Smooth muscle cell of the coronary artery (primary cell): ENCODE measurements around the gene C6orf132. TPM values are rescaled to one million over a fixed set of nuclear protein-coding genes. Genes with fewer than 3 reads are reported as not detected.

ENCODE experiments used
- total RNA-seq: library from RNA; depleted of rRNA; stranded (reverse); fragments of >200 nt; gene quantifications from 2 replicates; pipeline ENCODE4 v1.2.3, GENCODE V29; 2014; ENCODE audit warnings: low replicate concordance

Gene C6orf132, protein sequence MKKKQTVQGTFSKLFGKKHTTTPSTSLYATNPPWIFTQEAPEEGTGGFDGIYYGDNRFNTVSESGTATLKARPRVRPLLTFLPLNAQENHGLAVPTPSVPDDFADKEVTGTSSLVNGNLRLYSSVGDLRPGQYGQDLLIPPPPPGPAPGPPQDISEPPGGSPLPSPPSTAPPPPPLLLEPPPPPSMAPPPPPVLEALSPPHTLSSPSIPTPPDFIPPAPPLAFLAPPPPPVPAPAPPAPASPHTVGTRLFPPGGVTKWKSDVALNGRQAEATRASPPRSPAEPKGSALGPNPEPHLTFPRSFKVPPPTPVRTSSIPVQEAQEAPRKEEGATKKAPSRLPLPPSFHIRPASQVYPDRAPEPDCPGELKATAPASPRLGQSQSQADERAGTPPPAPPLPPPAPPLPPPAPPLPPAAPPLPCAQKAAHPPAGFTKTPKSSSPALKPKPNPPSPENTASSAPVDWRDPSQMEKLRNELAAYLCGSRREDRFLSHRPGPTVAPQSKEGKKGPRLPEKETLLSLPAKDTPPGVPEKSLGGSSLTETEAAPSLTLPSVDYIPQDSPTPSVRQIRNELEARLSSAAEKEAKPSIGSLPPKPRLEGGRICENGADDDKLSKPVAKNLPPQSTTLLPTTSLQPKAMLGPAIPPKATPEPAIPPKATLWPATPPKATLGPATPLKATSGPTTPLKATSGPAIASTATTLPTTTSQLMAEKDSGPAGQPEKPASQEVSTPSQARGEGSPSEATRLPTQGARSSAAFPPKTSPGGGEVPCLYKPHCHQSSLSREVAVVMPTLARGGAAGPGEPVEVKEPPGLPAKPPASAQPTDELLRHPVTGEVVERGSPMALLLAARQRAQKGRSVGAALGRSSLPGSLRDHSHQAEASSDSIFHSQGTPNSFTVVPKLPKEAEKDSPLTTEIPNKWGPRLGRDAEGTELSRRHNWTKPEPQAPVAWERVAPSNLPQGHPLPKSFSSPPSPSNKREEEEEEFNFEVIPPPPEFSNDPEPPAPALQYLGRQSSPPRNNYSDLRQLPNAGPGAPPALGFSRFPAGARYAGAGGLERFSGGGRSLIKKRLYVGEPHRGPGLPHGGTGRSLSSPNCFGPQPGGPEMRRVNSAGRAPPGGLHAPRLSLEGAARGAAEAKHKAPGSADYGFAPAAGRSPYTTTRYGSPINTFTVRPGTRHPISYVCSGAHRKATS
- total RNA-seq = 0.12 and 0.75 TPM in 2 replicates

DNA sequence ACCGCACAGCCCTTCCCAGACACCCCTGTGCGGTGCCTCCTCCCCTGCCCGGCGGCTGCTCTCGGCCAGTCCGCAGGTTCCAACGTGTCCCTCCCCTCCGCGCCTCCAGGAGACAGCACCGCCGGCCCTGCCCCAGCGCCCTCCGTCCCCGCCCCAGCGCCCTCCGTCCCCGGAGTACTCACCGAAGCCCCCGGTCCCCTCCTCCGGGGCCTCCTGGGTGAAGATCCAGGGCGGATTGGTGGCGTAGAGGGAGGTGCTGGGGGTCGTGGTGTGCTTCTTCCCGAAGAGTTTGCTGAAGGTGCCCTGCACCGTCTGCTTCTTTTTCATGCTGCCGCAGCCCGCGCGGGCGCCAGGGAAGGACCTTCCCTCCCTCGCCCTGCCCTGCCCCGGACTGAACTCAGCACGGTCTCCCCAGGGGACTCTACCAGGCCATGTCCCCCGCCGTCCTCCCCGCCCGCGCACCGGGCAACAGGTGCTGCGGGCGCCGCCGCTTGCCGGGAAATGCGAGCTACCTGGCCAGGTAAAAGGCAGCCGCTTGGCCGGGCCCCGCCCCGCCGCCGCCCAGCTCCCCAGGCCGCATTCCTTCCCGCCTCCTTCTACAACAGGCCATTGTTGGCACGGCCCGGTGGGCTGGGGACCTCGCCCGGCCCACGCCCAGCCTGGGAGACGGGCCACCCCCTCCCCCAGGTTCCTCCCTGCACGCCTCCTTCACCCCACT is at the start of gene C6orf132:
Gene C6orf132, minus strand, starts transcription at position 503 of the 718 bp plus-strand sequence. Its CDS starts 176 bp downstream, at position 327.

GRCh38 chr6:42173101-42173500 is 30.7 kb upstream of the C6orf132 start, which contains the start of gene GUCA1A:
Gene GUCA1A, plus strand, starts transcription at chr6:42173364. Its CDS starts 250 bp downstream, at chr6:42173614.

Other genes starting within 250 kb of the C6orf132 start
- gene USP49, start 247.2 kb downstream of the C6orf132 start, total RNA-seq = 1.8 and 3.0 TPM in 2 replicates
- gene MED20, start 221.5 kb downstream of the C6orf132 start, total RNA-seq = 16.7 and 28.3 TPM in 2 replicates
- 22.1 and 25.4 TPM in 2 replicates for gene BYSL, start 221.1 kb downstream of the C6orf132 start, total RNA-seq
- 13.6 and 19.5 TPM in 2 replicates for gene CCND3, start 200.8 kb downstream of the C6orf132 start, total RNA-seq
- gene TAF8, start 92.1 kb downstream of the C6orf132 start, total RNA-seq = 9.2 and 16.8 TPM in 2 replicates
- gene GUCA1A, start 30.7 kb upstream of the C6orf132 start, total RNA-seq = 0.45 TPM in 1 of 2 replicates, not detected in the other
- gene GUCA1B, start 52.3 kb upstream of the C6orf132 start, total RNA-seq = 0.35 and 0.45 TPM in 2 replicates
- 17.9 and 39.0 TPM in 2 replicates for gene MRPS10, start 75.2 kb upstream of the C6orf132 start, total RNA-seq